HG02884 (cell line): ENCODE measurements around the gene LRRC49.
"Not testable (repeated sequence)": the region's sequence is repeated elsewhere in the genome, so short reads cannot be mapped to it uniquely, and the experiment has no call there.

ENCODE experiments used
- ATAC-seq: cut with Tn5 transposase; IDR thresholded peaks from one replicate; pipeline ENCODE4 v1.9.1; 2021; ENCODE audit warnings: mild to moderate bottlenecking, moderate library complexity; ENCODE audit not compliant: unreplicated experiment

The LRRC49 gene

GRCh38 chr15:70922119-70922518 is 29.5 kb downstream of the LRRC49 start:
- no peak for ATAC-seq

- ATAC-seq = no peak
Measured at GRCh38 chr15:70923311-70924080, 30.9 kb downstream of the LRRC49 start.

DNA sequence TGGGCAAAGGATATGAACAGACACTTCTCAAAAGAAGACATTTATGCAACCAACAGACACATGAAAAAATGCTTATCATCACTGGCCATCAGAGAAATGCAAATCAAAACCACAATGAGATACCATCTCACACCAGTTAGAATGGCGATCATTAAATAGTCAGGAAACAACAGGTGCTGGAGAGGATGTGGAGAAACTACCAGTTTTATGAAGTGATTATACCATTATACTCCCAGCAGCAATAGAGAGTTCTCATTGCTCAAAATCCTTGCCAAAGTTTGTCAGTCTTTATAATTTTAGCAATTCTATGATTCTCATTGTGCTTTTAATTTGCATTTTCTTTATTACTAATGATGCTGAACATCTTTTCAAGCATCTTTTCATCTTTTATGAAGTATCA is 34.3 kb downstream of the LRRC49 start:
- not testable (repeated sequence) for ATAC-seq

DNA sequence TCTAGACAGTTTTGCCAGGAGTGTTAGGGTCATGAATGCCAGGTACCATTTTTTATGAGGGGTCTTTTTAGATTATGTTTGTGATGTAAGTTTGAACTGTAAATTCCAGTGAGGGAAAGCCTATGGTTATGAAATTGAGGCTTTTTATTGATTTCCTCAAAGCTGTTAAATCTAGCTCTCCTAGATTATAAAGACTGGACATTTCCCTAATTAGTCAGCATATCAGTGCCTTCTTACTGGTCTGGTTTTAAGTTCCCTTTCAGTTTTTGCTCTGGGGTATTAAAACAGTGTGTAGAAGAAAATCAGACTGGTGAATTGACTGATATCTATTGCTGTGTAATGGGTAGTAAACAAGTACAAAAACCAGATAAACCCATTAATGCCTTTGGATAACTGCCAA is 39.2 kb downstream of the LRRC49 start:
- no peak for ATAC-seq

GRCh38 chr15:70932397-70932796 is 39.8 kb downstream of the LRRC49 start:
- ATAC-seq = no peak

DNA sequence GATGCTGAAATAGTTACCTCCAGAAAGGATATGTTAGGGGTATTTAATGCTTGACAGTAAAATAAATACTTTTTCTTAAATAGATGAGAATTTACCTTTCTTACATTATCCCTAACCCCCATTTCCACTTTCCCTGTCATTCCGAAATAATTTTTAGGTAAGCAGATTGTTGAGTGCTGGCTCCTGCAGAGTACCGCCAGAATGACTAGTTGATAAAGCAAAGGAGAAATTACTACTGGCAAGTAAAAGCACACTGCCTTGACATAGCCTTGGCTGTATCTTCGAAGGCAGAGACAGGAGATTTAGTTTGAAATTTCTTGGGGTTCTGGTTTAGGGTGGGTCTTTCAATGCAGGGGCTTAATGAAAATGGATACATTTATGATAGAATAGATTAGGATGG is 40.8 kb downstream of the LRRC49 start:
- ATAC-seq = no peak

- no peak for ATAC-seq
Measured at GRCh38 chr15:70935631-70936030, 43.0 kb downstream of the LRRC49 start.

DNA sequence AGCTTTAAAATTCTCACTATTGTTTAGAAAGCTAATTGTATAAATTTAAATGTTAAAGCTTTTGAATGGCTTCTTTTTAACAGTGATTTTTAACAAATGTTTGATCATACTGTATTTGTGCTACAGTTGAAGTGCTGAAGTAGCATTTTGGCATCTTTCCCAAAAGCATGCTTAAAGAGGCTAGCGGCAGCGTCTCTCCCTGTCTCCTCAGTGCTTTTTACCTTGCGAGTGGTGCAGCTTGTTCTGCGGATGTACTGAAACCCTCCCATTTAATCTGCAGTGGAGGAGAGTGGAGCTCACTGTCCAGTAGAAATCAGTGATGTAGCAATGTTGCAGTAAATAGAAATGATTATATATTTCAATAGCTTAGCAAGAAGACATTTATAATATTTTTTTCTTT is 43.7 kb downstream of the LRRC49 start:
- no peak for ATAC-seq

DNA sequence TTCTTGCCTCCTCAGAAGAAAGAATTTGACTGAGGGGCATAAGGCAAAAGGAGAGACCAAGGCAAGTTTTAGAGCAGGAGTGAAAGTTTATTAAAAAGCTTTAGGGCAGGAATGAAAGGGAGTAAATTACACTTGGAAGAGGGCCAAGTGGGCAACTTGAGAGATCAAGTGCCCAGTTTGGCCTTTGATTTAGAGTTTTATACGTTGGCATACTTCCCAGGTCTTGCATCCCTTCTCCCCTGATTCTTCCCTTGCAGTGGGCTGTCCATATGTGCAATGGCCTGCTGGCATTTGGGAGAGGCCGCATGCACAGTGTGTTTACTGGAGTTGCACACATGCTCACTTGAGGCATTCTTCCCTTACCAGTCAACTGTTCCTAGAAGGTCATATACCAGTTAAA is 50.7 kb downstream of the LRRC49 start:
- not testable (repeated sequence) for ATAC-seq

DNA sequence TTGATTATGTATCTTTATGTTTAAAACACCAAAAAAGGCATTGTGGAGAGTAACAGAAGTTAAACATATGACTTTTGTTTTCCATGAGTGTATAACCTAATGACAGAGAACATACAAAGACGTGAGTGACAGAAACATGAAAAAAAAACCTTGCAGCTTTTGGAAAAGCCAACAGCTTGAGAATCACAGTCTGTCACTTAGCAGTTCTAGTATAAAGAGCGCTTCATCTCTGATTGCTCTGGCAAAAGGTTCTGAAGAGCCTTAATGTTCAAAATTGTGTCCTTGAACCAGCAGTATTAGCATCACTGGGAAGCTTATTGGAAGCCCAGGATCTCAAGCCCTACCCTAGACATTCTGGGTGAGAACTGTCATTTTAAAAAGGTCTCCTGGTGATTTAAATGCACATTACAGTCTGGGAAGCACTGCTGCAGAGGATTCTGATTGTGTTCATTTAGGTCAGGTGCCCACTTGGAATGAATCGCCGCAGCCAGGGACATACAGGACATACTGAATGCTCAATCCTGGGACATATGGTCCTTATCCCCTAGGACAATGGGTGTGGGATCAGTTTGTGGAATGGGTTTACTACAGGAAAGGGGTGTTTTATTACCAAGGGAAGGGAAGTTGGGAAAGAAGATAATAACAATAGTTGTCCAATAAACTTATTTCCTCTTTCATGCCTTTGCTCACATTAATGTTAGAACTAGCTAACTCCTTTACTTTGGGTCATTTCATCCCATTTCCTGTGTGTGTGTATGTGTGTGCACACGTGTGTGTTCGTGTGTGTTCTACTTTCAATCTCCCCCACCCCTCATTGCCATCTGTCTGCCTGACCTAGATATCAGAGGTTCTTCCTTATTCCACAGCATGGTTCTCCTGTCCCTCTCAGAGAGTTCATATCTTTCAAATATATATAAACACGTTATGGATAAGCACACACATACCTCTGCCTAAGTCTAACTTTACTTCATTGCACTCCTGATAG is 55.0 kb downstream of the LRRC49 start:
- ATAC-seq = no peak

- no peak for ATAC-seq
Measured at GRCh38 chr15:70950953-70951352, 58.3 kb downstream of the LRRC49 start.

- no peak for ATAC-seq
Measured at GRCh38 chr15:70954171-70954570, 61.5 kb downstream of the LRRC49 start.

DNA sequence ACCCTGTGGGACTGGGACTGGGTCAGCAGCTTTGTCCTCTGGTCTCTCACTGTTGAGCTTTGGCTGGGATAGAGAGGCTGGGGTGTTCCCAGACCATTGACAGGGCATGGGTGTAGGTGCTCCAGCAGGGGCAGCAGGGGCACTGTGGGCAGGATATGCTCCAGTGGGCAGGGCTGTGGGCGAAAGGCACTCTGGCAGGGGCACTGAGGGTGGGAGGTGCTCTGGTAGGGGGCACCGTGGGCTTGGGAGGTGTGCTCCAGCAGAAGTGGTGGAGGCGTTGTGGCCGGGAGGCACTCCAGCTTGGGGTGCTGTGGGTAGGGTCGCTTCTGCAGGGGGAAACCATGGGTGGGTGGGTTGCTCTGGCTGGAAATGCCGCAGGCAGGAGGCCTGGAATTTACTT is 62.1 kb downstream of the LRRC49 start:
- ATAC-seq = no peak

DNA sequence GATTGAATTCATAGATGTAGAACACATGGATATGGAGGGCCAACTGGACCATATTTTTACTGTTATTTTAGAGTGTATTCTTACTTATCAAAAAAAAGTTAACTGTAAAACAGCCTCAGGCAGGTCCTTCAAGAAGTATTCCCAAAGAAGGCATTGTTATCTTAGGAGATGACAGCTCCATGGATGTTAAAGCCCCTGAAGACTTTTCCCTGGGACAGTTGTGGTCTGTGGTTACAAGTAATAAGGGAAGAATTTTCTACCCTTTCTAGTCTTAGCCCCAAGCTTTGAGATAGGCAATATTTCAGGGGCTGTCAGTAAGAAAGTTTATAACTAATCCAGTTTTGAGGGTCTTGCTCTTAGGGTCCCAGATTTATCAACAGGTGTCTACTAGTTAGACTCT is 62.5 kb downstream of the LRRC49 start:
- no peak for ATAC-seq

- no peak for ATAC-seq
Measured at GRCh38 chr15:70956201-70956995, 63.8 kb downstream of the LRRC49 start.

DNA sequence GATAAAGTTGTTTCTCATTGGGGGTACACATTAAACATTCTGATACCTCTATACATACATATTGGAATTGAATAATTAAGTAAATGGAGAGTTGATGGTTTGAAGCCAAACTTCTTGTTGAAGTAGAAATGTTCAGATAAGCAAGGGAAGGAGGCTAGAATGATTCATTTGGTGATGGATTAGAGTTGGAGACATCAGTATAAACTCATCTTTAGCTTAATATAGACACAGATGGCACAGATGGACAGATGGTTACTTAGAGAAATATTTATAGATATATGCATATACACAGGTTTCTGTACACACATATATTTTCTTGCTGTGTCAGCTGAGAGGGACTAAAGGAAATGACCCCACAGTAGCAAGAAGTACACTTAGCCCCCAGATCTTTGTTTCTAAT is 69.5 kb downstream of the LRRC49 start:
- ATAC-seq = no peak

DNA sequence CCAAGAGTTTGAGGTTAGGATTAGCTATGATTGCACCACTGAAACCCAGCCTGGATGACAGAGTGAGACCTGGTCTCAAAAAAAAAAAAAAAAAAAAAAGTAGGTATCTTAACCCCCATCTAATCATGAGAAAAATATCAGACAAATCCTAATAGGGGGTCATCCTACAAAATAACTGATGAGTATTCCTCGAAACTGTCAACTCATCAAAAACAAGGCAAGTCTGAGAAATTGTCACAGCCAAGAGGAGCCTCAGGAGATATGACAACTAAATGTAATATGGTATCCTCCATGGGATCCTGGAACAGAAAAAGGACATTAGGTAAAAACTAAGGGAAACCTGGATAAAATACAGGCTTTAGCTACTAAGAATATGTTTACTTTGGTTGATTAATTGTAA is 70.6 kb downstream of the LRRC49 start:
- no peak for ATAC-seq

- no peak for ATAC-seq
Measured at GRCh38 chr15:70964058-70964457, 71.4 kb downstream of the LRRC49 start.

- no peak for ATAC-seq
Measured at GRCh38 chr15:70964686-70965085, 72.1 kb downstream of the LRRC49 start.

- no peak for ATAC-seq
Measured at GRCh38 chr15:70967646-70968045, 75.0 kb downstream of the LRRC49 start.
